ENCODE data around the gene RAMP1.

The RAMP1 gene

DNA sequence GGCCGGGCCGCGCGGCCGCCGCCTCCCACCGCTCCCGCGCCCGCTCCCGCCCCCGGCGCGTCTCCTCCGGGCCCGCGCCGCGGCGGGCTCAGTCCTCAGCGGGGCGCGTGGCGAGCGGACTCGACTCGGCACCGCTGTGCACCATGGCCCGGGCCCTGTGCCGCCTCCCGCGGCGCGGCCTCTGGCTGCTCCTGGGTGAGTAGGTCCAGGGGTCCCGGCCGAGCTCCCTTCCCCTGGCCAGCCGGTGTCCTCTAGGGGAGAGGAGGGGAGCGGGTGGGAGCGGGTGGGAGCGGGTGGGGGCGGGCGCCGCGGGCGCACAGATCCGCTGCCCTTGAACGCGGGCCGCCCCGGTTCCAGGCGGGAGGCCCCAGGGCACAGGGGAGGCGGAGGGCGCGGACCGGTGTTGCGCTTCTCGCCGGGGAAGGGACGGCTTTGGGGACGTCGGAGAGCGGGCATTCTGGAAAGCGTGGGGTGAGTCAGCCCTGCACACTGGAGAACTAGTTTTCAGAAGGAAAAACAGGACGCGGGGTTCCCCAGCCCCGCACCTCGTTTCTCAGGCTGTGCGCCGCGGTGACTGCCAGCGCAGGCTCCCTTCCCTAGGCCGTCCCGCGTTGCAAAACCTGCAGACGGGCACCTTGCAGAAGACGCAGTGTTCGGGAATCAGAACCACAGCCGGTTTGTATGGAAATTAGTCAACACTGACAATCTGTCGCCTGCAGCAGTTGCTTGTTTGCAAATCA, at the start of gene RAMP1:
RAMP1 (plus strand) TSS at position 91 of the 740 bp plus-strand sequence; CDS start at position 144, 53 bp downstream.
- Histone ChIP-seq H3K27me3 (ENCODE audit: control insufficient read depth in 2 of 2, insufficient read depth in 2 of 2, low read length in 2 of 2) (peaks cover 17 to 18% of the 10 kb centered on the region in 2 donors), H3K4me3 (ENCODE audit: low read length in 2 of 2) (peak within 1 kb of the TSS; percentile 21 to 55), H3K27ac (ENCODE audit: low read depth in 2 of 2, low read length in 2 of 2) (peak within 1 kb of the TSS in 1 of 2 donors; percentile 12)

DNA sequence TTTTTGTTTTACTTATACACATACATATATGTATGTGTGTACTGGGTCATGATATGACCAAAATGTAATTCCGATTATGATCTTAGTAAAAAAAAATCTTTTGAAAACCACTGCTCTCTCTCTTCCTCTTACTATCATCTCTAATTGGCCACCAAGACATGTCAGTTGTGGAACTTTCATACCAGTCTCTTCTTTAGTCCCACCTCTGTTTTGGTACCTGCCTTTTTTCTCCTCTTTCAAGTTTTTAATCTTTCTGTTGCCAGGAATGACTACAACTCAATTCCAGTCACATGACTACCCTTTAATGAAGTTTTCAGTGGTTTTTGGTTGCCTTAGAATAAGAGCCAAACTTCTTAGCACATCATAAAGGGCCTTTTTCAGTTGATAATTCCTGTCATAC, 43.8 kb upstream of the RAMP1 start:
- Histone ChIP-seq H3K9me3 (ENCODE audit: control insufficient read depth in 2 of 2, low read length in 2 of 2) (no peaks in the 10 kb centered on the region), H3K9ac (ENCODE audit: low read depth in 1 of 2, low read length in 2 of 2) (no peak overlapping the region), H3K27me3 (ENCODE audit: control insufficient read depth in 2 of 2, insufficient read depth in 2 of 2, low read length in 2 of 2) (no peaks in the 10 kb centered on the region), H3K4me3 (ENCODE audit: low read length in 2 of 2) (no peak overlapping the region), H3K27ac (ENCODE audit: low read depth in 2 of 2, low read length in 2 of 2) (no peak overlapping the region), H3K36me3 (ENCODE audit: control insufficient read depth in 2 of 2, insufficient read depth in 2 of 2, low read length in 2 of 2) (no peaks in the 10 kb centered on the region), H3K4me1 (ENCODE audit: control insufficient read depth in 2 of 2, insufficient read depth in 2 of 2, low read length in 2 of 2) (no peaks in the 10 kb centered on the region)

More for the DNA sequence above, at the start of gene RAMP1:
- Histone ChIP-seq H3K36me3 (ENCODE audit: control insufficient read depth in 2 of 2, insufficient read depth in 2 of 2, low read length in 2 of 2) (no peaks in the 10 kb centered on the region), H3K4me1 (ENCODE audit: control insufficient read depth in 2 of 2, insufficient read depth in 2 of 2, low read length in 2 of 2) (peaks cover 22 to 28% of the 10 kb centered on the region in 2 donors), H3K9ac (ENCODE audit: low read depth in 1 of 2, low read length in 2 of 2) (peak within 1 kb of the TSS in 1 of 2 donors; percentile 19), H3K9me3 (ENCODE audit: control insufficient read depth in 2 of 2, low read length in 2 of 2) (no peaks in the 10 kb centered on the region)

DNA sequence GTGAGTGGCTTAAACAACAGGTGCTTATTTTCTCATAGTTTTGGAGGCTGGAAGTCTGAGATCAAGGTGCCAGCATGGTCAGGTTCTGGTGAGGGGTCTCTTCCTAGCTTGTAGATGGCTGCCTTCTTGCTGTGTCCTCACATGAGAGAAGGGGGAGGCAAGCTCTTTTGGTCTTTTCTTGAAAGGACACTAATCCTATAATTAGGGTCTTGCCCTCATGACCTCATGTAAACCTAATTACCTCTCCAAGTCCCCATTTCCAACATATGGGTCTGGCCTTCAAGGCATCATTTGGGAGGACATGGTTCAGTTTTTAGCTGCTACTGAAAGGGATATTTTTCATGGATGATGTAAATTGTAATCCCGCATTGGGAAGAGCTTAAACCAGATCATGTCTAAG, 42.9 kb upstream of the RAMP1 start:
- Histone ChIP-seq H3K4me3 (ENCODE audit: low read length in 2 of 2) (no peak overlapping the region), H3K27ac (ENCODE audit: low read depth in 2 of 2, low read length in 2 of 2) (no peak overlapping the region), H3K27me3 (ENCODE audit: control insufficient read depth in 2 of 2, insufficient read depth in 2 of 2, low read length in 2 of 2) (no peaks in the 10 kb centered on the region), H3K9ac (ENCODE audit: low read depth in 1 of 2, low read length in 2 of 2) (no peak overlapping the region), H3K4me1 (ENCODE audit: control insufficient read depth in 2 of 2, insufficient read depth in 2 of 2, low read length in 2 of 2) (no peaks in the 10 kb centered on the region), H3K36me3 (ENCODE audit: control insufficient read depth in 2 of 2, insufficient read depth in 2 of 2, low read length in 2 of 2) (no peaks in the 10 kb centered on the region), H3K9me3 (ENCODE audit: control insufficient read depth in 2 of 2, low read length in 2 of 2) (no peaks in the 10 kb centered on the region)

DNA sequence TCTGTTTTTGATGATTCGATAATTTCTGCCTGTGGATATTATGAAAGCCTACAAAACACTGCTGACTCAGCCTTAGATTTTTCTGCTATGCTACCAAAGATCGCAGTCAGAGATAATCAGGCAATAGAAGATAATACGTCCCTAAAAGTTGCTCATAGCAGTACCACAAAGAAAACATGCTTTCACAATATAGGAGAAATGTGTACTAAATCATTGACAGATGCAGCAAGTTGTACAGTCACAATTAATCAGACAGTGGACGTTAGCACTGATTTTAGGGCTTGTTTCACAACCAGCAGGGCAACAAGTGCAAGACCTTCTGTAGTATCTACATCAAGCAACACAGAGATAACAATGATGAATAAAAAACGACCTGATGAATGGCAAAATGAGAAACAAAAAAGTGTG, 41.4 kb upstream of the RAMP1 start:
- Histone ChIP-seq H3K27me3 (ENCODE audit: control insufficient read depth in 2 of 2, insufficient read depth in 2 of 2, low read length in 2 of 2) (no peaks in the 10 kb centered on the region), H3K9me3 (ENCODE audit: control insufficient read depth in 2 of 2, low read length in 2 of 2) (no peaks in the 10 kb centered on the region), H3K36me3 (ENCODE audit: control insufficient read depth in 2 of 2, insufficient read depth in 2 of 2, low read length in 2 of 2) (no peaks in the 10 kb centered on the region), H3K27ac (ENCODE audit: low read depth in 2 of 2, low read length in 2 of 2) (no peak overlapping the region), H3K9ac (ENCODE audit: low read depth in 1 of 2, low read length in 2 of 2) (no peak overlapping the region), H3K4me3 (ENCODE audit: low read length in 2 of 2) (no peak overlapping the region), H3K4me1 (ENCODE audit: control insufficient read depth in 2 of 2, insufficient read depth in 2 of 2, low read length in 2 of 2) (no peaks in the 10 kb centered on the region)

DNA sequence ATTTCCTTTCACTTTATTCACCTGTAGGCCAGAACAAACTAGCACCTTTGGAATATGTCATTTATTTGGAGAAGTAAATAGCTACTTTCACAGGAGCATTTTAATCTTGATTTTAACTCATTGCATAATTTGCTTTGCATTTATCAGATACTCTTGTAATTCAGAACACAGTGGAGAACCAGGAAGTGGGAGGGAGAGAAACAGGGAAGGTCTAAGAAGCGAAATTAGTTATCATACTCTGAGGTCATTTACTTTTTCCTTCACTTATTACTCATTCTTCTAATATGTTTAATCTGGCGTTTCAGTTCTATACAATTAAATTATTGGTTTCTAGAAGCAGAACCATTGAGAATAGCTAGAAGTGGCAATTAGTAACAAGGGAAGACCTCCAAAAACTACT, 40.2 kb upstream of the RAMP1 start:
- H3K27ac ChIP-seq (ENCODE audit: low read depth in 2 of 2, low read length in 2 of 2): no peak overlapping the region
- H3K27me3 ChIP-seq (ENCODE audit: control insufficient read depth in 2 of 2, insufficient read depth in 2 of 2, low read length in 2 of 2): no peaks in the 10 kb centered on the region
- H3K9me3 ChIP-seq (ENCODE audit: control insufficient read depth in 2 of 2, low read length in 2 of 2): no peaks in the 10 kb centered on the region
- no peak overlapping the region for H3K4me3 ChIP-seq (ENCODE audit: low read length in 2 of 2)
- H3K4me1 ChIP-seq (ENCODE audit: control insufficient read depth in 2 of 2, insufficient read depth in 2 of 2, low read length in 2 of 2): no peaks in the 10 kb centered on the region
- no peaks in the 10 kb centered on the region for H3K36me3 ChIP-seq (ENCODE audit: control insufficient read depth in 2 of 2, insufficient read depth in 2 of 2, low read length in 2 of 2)
- no peak overlapping the region for H3K9ac ChIP-seq (ENCODE audit: low read depth in 1 of 2, low read length in 2 of 2)

DNA sequence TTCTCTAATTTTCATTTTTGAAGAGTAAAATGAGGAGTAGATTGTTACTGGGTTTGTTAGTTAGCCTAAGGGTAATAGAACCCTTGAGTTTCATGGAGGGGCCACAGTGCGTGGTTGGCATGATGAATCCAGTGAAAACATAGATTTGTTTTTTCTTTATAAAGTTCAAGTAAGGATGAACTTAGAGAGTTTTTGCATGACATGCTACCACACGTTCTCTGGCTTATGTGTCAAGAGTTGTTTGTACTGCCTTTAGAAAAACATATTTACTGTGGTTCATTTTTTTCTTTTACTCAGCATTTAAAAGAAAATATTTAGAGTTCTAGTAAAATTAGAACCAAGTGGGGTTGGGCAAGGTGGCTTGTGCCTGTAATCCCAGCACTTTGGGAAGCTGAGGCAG, 39.0 kb upstream of the RAMP1 start:
- H3K9me3 ChIP-seq (ENCODE audit: control insufficient read depth in 2 of 2, low read length in 2 of 2): no peaks in the 10 kb centered on the region
- H3K27ac ChIP-seq (ENCODE audit: low read depth in 2 of 2, low read length in 2 of 2): no peak overlapping the region

DNA sequence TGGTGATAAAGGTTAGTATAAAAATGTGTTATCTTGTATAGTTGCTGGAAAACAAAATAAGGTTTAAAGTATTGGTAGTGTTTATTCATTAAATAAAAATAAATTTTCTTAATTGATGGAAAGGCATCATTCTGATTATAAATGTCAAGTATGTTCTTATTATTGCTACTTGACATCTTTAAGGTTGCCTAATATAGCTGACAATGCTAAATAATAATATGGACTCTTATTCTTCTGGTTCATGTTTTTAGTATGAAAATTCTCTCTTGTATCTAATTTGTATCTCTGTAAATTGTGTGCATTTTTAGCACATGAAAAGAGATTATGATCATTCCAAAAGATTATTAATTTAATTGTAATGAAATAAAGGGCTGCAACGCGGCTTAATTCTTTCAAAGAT, 35.9 kb upstream of the RAMP1 start:
- no peak overlapping the region for H3K9ac ChIP-seq (ENCODE audit: low read depth in 1 of 2, low read length in 2 of 2)
- H3K4me3 ChIP-seq (ENCODE audit: low read length in 2 of 2): no peak overlapping the region
- H3K27ac ChIP-seq (ENCODE audit: low read depth in 2 of 2, low read length in 2 of 2): no peak overlapping the region
- H3K4me1 ChIP-seq (ENCODE audit: control insufficient read depth in 2 of 2, insufficient read depth in 2 of 2, low read length in 2 of 2): no peaks in the 10 kb centered on the region
- no peaks in the 10 kb centered on the region for H3K27me3 ChIP-seq (ENCODE audit: control insufficient read depth in 2 of 2, insufficient read depth in 2 of 2, low read length in 2 of 2)
- no peaks in the 10 kb centered on the region for H3K36me3 ChIP-seq (ENCODE audit: control insufficient read depth in 2 of 2, insufficient read depth in 2 of 2, low read length in 2 of 2)
- no peaks in the 10 kb centered on the region for H3K9me3 ChIP-seq (ENCODE audit: control insufficient read depth in 2 of 2, low read length in 2 of 2)

More for the DNA sequence above, 39.0 kb upstream of the RAMP1 start:
- Histone ChIP-seq H3K36me3 (ENCODE audit: control insufficient read depth in 2 of 2, insufficient read depth in 2 of 2, low read length in 2 of 2) (no peaks in the 10 kb centered on the region), H3K4me1 (ENCODE audit: control insufficient read depth in 2 of 2, insufficient read depth in 2 of 2, low read length in 2 of 2) (no peaks in the 10 kb centered on the region), H3K4me3 (ENCODE audit: low read length in 2 of 2) (no peak overlapping the region), H3K27me3 (ENCODE audit: control insufficient read depth in 2 of 2, insufficient read depth in 2 of 2, low read length in 2 of 2) (no peaks in the 10 kb centered on the region), H3K9ac (ENCODE audit: low read depth in 1 of 2, low read length in 2 of 2) (no peak overlapping the region)

DNA sequence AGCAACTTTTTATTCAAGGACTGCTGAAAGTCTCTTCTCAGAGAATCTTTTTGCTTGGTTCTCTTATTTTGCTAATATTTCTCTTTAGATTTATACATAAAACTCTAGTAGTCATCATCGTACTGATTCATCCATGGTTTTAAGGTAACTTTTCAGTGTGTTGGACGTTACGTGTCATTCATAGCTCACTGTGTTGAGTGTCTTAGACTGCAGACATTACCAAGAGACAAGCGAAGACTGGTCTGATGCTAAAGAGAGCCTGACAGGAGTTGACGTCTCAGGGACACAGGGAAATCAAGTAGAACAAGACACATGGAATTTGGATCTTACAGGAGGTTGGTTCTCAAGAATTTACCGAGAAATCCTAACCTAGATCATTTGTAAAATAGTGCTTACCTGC, 35.3 kb upstream of the RAMP1 start:
- no peak overlapping the region for H3K27ac ChIP-seq (ENCODE audit: low read depth in 2 of 2, low read length in 2 of 2)

DNA sequence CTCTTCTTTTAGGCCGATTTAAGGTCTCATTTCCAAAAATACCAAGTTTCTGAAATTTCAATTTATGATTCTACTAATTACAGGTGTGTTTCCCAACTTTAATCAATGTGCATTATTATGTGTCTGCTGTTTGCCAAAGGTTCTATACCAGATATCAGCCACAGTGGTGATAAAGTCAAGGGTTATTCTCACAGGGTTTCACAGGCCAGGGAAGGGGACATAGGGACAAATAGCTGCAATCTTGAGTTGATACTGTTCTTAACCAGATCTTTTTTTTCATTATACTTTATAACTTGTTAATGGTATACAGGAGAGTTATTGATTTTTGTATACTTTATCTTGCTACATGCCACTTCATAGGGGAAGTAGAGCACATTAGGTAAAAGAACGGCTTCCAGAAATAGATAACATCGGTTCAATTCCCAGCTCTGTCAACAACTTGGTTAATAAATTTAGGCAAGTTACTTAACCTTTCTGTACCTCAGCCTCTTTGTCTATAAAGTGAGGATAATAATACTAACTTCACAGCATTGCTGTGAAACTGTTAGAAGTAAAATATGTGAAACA, 31.9 kb upstream of the RAMP1 start:
- H3K27ac ChIP-seq (ENCODE audit: low read depth in 2 of 2, low read length in 2 of 2): no peak overlapping the region
- H3K9ac ChIP-seq (ENCODE audit: low read depth in 1 of 2, low read length in 2 of 2): no peak overlapping the region
- no peaks in the 10 kb centered on the region for H3K27me3 ChIP-seq (ENCODE audit: control insufficient read depth in 2 of 2, insufficient read depth in 2 of 2, low read length in 2 of 2)

More for the DNA sequence above, 35.3 kb upstream of the RAMP1 start:
- Histone ChIP-seq H3K27me3 (ENCODE audit: control insufficient read depth in 2 of 2, insufficient read depth in 2 of 2, low read length in 2 of 2) (no peaks in the 10 kb centered on the region), H3K9me3 (ENCODE audit: control insufficient read depth in 2 of 2, low read length in 2 of 2) (no peaks in the 10 kb centered on the region), H3K9ac (ENCODE audit: low read depth in 1 of 2, low read length in 2 of 2) (no peak overlapping the region), H3K36me3 (ENCODE audit: control insufficient read depth in 2 of 2, insufficient read depth in 2 of 2, low read length in 2 of 2) (no peaks in the 10 kb centered on the region), H3K4me3 (ENCODE audit: low read length in 2 of 2) (no peak overlapping the region), H3K4me1 (ENCODE audit: control insufficient read depth in 2 of 2, insufficient read depth in 2 of 2, low read length in 2 of 2) (no peaks in the 10 kb centered on the region)

DNA sequence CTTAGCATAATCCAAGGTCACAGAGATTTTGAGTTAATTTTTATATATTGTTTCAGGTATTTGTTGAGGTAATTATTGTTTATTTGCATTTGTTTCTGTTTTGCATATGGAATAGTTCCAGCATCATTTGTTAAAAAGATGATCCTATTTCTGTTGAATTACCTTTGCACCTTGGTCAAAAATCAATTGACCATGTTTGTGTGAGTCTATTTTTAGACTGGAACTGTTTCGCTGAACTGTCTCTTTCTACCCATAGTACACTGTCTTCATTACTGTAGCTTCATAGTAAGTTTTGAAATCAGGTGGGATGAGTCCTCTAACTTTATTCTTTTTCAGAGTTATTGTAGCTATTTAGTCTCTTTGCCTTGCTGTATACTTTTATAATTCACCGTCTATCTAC, 28.9 kb upstream of the RAMP1 start:
- Histone ChIP-seq H3K4me1 (ENCODE audit: control insufficient read depth in 2 of 2, insufficient read depth in 2 of 2, low read length in 2 of 2) (no peaks in the 10 kb centered on the region), H3K9ac (ENCODE audit: low read depth in 1 of 2, low read length in 2 of 2) (no peak overlapping the region), H3K27ac (ENCODE audit: low read depth in 2 of 2, low read length in 2 of 2) (no peak overlapping the region)

More for the DNA sequence above, 31.9 kb upstream of the RAMP1 start:
- no peaks in the 10 kb centered on the region for H3K4me1 ChIP-seq (ENCODE audit: control insufficient read depth in 2 of 2, insufficient read depth in 2 of 2, low read length in 2 of 2)
- no peaks in the 10 kb centered on the region for H3K36me3 ChIP-seq (ENCODE audit: control insufficient read depth in 2 of 2, insufficient read depth in 2 of 2, low read length in 2 of 2)
- no peaks in the 10 kb centered on the region for H3K9me3 ChIP-seq (ENCODE audit: control insufficient read depth in 2 of 2, low read length in 2 of 2)
- no peak overlapping the region for H3K4me3 ChIP-seq (ENCODE audit: low read length in 2 of 2)

More for the DNA sequence above, 28.9 kb upstream of the RAMP1 start:
- H3K9me3 ChIP-seq (ENCODE audit: control insufficient read depth in 2 of 2, low read length in 2 of 2): no peaks in the 10 kb centered on the region
- no peaks in the 10 kb centered on the region for H3K36me3 ChIP-seq (ENCODE audit: control insufficient read depth in 2 of 2, insufficient read depth in 2 of 2, low read length in 2 of 2)
- H3K4me3 ChIP-seq (ENCODE audit: low read length in 2 of 2): no peak overlapping the region
- H3K27me3 ChIP-seq (ENCODE audit: control insufficient read depth in 2 of 2, insufficient read depth in 2 of 2, low read length in 2 of 2): no peaks in the 10 kb centered on the region

Data from mucosa of rectum (tissue), 2 donors.